ENCODE results near the gene BCOR. TPM values are rescaled to one million over a fixed set of nuclear protein-coding genes. Genes with fewer than 3 reads are reported as not detected.
A peak's percentile ranks its signal among the peaks of the same experiment; 100 is the strongest.

BCOR gene
- total RNA-seq, 2 experiments from 2014 or later, result 48.0 to 64.3 TPM

DNA sequence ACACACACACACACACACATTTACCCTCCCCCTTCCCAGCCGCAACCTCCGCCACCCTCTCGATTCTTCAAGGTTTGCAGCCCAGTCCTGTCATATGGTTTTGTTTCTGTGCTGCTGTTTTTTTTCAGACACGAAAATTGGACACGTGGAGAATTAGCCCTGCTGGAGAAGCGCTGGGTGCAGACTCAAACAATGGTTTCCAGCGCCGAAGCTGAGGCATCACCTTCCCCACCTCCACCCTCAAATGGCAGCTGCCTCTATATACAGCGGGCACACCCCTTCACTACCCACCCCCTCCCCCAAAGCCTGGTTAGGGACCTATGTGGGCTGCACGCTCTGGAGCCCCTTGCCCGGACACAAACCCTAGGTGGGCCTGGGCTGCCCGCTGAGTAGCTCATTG lies 87.9 kb downstream of the BCOR start:
- CTCF ChIA-PET (ENCODE audit: unreplicated experiment), result no interaction called here
- BruUV-seq (replicated peaks), result no TSS peak
- no peak overlapping the region for H3K4me3 ChIP-seq (ENCODE audit: low read depth, low read length, poor library complexity, severe bottlenecking)
- no peak overlapping the region for H3K27ac ChIP-seq (ENCODE audit: low read depth, low read length, poor library complexity, severe bottlenecking)
- no peaks in the 10 kb centered on the region for H3K9me3 ChIP-seq (ENCODE audit: low read length)
- no peaks in the 10 kb centered on the region for H3K9me2 ChIP-seq (ENCODE audit: insufficient read depth, low read length)
- no peak overlapping the region for H2AFZ ChIP-seq (ENCODE audit: low read length)
- no peaks in the 10 kb centered on the region for H3K36me3 ChIP-seq (ENCODE audit: insufficient read depth, low read length)
- peaks cover 29% of the 10 kb centered on the region for H3K4me1 ChIP-seq (ENCODE audit: insufficient read depth, low read length, poor library complexity, severe bottlenecking)
- H3K4me2 ChIP-seq (ENCODE audit: low read length), result 0 out of 2 replicates have a peak overlapping the region, but pooled peaks have one; percentile 3
- TF ChIP-seq, protein P1, sequence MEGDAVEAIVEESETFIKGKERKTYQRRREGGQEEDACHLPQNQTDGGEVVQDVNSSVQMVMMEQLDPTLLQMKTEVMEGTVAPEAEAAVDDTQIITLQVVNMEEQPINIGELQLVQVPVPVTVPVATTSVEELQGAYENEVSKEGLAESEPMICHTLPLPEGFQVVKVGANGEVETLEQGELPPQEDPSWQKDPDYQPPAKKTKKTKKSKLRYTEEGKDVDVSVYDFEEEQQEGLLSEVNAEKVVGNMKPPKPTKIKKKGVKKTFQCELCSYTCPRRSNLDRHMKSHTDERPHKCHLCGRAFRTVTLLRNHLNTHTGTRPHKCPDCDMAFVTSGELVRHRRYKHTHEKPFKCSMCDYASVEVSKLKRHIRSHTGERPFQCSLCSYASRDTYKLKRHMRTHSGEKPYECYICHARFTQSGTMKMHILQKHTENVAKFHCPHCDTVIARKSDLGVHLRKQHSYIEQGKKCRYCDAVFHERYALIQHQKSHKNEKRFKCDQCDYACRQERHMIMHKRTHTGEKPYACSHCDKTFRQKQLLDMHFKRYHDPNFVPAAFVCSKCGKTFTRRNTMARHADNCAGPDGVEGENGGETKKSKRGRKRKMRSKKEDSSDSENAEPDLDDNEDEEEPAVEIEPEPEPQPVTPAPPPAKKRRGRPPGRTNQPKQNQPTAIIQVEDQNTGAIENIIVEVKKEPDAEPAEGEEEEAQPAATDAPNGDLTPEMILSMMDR (conservative IDR thresholded peaks at IDR 0.05; ENCODE audit: low read length), result no peak
- TF ChIP-seq EZH2phosphoT487 (IDR thresholded peaks at IDR 0.05; ENCODE audit: borderline replicate concordance, low read depth, low read length), result no peak
- POLR2A ChIA-PET, result no interaction called here
- intact Hi-C loops (cut with micrococcal nuclease; ENCODE audit: unreplicated experiment), result loop anchor here (5.0 kb wide), 1 partner anchor 162 kb away; no protein-coding TSS in a partner anchor
- no peak for DNase-seq (ENCODE audit: low spot score)
- H4K20me1 ChIP-seq (ENCODE audit: insufficient read depth, low read length), result no peaks in the 10 kb centered on the region
- no peaks in the 10 kb centered on the region for H3K79me2 ChIP-seq (ENCODE audit: insufficient read depth, low read depth, low read length)

DNA sequence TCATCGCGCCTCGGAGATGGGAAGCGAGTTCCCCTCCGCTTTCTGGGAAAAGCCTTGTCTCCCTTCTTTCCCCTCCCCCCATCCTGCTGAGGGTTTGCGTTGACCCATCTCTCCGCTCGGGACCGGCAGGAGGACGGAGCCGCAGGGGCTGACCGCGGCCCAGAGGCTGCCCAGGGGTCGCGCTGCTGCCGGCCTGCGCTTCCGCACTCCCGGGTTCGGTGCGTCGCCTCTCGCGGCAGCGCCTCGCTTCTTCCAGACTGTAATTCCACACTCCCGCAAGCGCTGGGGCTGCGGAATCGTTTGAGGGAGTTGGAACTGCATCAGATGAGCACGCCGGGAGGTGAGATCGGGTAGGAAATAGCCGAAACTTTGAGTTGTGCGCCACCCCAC lies 88.3 kb downstream of the BCOR start:
- H3K9me2 ChIP-seq (ENCODE audit: insufficient read depth, low read length), result no peaks in the 10 kb centered on the region
- H3K9me3 ChIP-seq (ENCODE audit: low read length), result no peaks in the 10 kb centered on the region
- H3K79me2 ChIP-seq (ENCODE audit: insufficient read depth, low read depth, low read length), result no peaks in the 10 kb centered on the region
- H4K20me1 ChIP-seq (ENCODE audit: insufficient read depth, low read length), result no peaks in the 10 kb centered on the region
- H3K4me1 ChIP-seq (ENCODE audit: insufficient read depth, low read length, poor library complexity, severe bottlenecking), result peaks cover 32% of the 10 kb centered on the region
- H3K36me3 ChIP-seq (ENCODE audit: insufficient read depth, low read length), result no peaks in the 10 kb centered on the region
- intact Hi-C loops (cut with micrococcal nuclease; ENCODE audit: unreplicated experiment), result no loop called here
- no peak for DNase-seq (ENCODE audit: low spot score)
- TF ChIP-seq, protein P1 (conservative IDR thresholded peaks at IDR 0.05; ENCODE audit: low read length), result no peak
- no peak for TF ChIP-seq EZH2phosphoT487 (IDR thresholded peaks at IDR 0.05; ENCODE audit: borderline replicate concordance, low read depth, low read length)
- no peak overlapping the region for H2AFZ ChIP-seq (ENCODE audit: low read length)
- no peak overlapping the region for H3K4me3 ChIP-seq (ENCODE audit: low read depth, low read length, poor library complexity, severe bottlenecking)
- no TSS peak for BruUV-seq (replicated peaks)
- H3K4me2 ChIP-seq (ENCODE audit: low read length), result no peak overlapping the region
- ChIA-PET POLR2A (no interaction called here), CTCF (ENCODE audit: unreplicated experiment) (no interaction called here)
- no peak overlapping the region for H3K27ac ChIP-seq (ENCODE audit: low read depth, low read length, poor library complexity, severe bottlenecking)

DNA sequence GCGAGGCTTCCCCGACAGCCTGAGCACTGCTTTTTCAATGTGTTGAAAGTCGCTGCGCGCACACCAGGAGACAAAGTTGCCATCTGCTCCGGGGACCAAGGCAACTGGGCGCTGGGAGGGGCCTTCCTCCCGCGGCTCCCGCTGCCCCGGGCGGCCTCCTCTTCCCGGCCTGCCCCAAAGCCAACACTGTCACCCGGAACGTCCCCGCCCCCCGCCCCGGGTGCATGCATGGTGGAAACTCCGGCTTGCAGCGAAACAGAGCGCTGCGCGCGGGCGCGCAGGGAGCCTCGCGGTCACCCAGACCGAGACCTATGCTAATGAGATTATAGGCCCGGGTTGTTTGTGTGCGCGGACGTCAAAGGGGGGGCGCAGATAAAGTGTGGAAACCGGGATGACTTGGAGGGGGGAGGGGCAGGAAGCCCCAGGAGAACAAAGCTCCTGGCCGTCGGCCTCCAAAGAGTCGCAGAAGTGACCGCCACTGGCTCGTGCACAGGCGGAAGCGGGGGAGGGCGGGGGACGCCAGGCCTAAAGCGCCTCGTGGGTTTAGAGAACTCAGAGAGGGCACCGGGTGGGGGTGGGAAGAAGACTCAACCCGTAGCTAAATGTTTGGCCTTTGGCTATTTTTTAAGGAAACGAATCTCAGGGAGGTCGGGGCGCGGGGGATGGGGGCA lies 88.8 kb downstream of the BCOR start:
- CTCF ChIA-PET (ENCODE audit: unreplicated experiment), result no interaction called here
- no peak overlapping the region for H2AFZ ChIP-seq (ENCODE audit: low read length)
- no TSS peak for BruUV-seq (replicated peaks)

More for the DNA sequence above, 88.8 kb downstream of the BCOR start:
- Histone ChIP-seq H3K4me1 (ENCODE audit: insufficient read depth, low read length, poor library complexity, severe bottlenecking) (peaks cover 30% of the 10 kb centered on the region), H3K9me3 (ENCODE audit: low read length) (no peaks in the 10 kb centered on the region), H4K20me1 (ENCODE audit: insufficient read depth, low read length) (no peaks in the 10 kb centered on the region), H3K27ac (ENCODE audit: low read depth, low read length, poor library complexity, severe bottlenecking) (no peak overlapping the region), H3K79me2 (ENCODE audit: insufficient read depth, low read depth, low read length) (no peaks in the 10 kb centered on the region), H3K9me2 (ENCODE audit: insufficient read depth, low read length) (no peaks in the 10 kb centered on the region), H3K4me2 (ENCODE audit: low read length) (no peak overlapping the region), H3K4me3 (ENCODE audit: low read depth, low read length, poor library complexity, severe bottlenecking) (no peak overlapping the region), H3K36me3 (ENCODE audit: insufficient read depth, low read length) (no peaks in the 10 kb centered on the region)
- TF ChIP-seq, protein P1 (conservative IDR thresholded peaks at IDR 0.05; ENCODE audit: low read length), result no peak
- TF ChIP-seq EZH2phosphoT487 (IDR thresholded peaks at IDR 0.05; ENCODE audit: borderline replicate concordance, low read depth, low read length), result no peak
- POLR2A ChIA-PET, result interaction anchor here (0.5 kb wide), 1 partner anchor 323 kb away, joined by 3 read pairs; no protein-coding TSS in a partner anchor
- intact Hi-C loops (cut with micrococcal nuclease; ENCODE audit: unreplicated experiment), result no loop called here
- DNase-seq (ENCODE audit: low spot score), result no peak
